ENCODE data around the gene ELK3.
"Not testable (repeated sequence)": the region's sequence is repeated elsewhere in the genome, so short reads cannot be mapped to it uniquely, and the experiment has no call there.

Gene ELK3

GRCh38 chr12:96315741-96316481 lies 121.7 kb downstream of the ELK3 start:
- peak; percentile 46 for DNase-seq

GRCh38 chr12:96317801-96318200 lies 123.6 kb downstream of the ELK3 start:
- not testable (repeated sequence) for DNase-seq

All from CD4-positive, alpha-beta T cell treated with Interleukin-12 subunit alpha and Interleukin-12 subunit beta, for 1 hour (primary cell).